Activated T-cell treated with anti-CD3 and anti-CD28 coated beads for 1 hour (primary cell): ENCODE measurements around the gene TNPO2.

Source experiments
- DNase-seq: peaks from one replicate; pipeline ENCODE4 v3.0.0-alpha.2; 2020; ENCODE audit warnings: low read depth

TNPO2 gene

DNA sequence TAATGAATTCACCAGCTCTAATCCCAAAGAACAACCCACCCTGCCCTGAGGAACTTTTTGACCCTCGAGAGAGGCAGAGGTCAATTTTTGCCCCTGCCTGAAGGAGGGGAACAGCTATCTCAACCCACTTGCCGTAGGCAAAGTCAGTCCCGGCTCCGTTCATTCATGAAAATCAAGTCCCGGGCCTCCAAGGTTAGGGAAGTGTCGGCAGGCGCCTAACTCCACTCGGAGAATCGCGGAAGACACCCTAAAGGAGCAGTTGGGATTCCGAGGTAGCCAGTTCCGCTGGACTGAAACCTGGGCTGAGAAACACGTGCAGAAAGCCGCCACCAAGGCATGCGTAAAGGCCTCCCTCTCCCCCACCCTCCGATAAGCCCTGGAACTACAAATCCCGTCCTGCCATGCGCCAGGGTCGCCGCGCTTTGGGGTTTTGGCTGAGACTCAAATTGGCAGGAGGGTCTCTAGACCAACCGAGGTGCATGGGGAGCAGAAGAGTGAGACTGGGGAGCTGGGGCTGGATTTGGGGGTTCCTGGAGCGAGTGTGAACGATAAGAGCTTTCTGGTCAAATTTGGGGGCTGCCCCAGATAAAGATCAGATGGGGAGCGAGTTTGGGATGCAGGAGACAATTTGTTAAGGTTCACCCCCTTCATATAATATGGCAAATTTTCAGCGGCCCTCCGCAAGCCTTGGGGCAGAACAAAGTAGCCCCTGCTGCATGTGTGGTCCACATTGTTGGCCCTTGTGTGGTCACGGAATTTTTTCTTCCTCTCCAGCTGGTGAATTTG lies at the start of gene TNPO2:
TNPO2 (minus strand) TSS at position 292 of the 786 bp plus-strand sequence. CDS start 2,955 bp downstream, outside the sequence.
- peak; percentile 52 for DNase-seq

DNA sequence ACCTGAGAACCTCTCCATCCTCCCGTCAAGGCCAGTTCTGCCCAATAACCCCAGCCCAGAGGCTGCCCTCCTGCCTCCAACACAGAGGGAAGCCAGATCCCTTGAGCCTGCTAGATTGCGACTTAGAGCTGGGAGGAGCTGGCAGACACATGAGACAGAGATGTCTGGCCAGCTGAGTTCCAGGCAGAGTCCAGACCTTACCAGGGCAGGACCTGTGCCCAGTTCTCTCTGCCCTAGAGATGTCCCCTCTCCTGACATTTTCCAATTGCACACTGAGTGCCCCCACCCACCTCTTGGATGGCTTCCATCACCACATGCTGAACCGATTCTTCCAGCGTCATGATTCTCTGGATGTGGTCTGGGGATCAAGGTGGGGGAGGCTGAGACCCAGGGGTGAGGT lies 48.6 kb upstream of the TNPO2 start:
- DNase-seq, result no peak

DNA sequence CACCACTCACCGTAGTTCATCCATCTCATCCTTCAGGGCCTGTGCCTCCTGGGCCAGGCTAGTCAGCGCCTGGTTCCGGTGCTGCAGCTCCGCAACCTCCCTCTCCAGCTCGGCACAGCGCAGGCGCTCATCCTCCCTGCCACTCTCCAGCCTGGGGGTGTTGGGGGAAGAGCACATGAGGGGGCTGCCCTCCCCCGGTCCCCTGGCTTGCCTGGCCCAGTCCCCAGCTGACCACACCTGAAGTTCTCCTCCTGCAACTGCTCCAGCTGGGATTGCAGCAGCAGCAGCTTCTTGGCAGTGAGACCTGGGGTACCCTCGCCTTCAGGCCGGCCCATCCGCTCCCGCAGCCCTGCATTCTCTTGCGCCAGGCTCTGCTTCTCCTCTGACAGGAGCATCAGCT lies 47.2 kb upstream of the TNPO2 start:
- DNase-seq, result no peak

DNA sequence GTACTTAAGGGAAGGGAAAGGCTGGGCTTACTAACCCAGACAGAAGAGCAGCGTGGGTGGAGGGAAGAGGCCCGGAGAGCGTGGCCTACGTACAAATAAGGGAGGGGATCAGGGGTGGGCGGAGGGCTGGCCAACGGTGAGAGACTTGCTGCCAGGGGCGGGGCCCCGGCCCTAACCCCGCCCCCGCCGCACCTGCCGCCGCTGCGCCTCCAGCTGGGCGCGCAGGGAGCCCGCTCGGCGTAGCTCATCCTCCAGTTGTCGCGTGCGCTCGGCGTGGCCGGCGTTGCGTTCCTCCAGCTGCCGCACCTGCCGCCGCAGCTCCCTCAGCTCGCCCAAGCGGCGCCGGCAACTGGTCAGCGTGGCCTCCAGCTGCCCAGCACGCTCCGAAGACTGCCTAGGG lies 46.0 kb upstream of the TNPO2 start:
- no peak for DNase-seq

DNA sequence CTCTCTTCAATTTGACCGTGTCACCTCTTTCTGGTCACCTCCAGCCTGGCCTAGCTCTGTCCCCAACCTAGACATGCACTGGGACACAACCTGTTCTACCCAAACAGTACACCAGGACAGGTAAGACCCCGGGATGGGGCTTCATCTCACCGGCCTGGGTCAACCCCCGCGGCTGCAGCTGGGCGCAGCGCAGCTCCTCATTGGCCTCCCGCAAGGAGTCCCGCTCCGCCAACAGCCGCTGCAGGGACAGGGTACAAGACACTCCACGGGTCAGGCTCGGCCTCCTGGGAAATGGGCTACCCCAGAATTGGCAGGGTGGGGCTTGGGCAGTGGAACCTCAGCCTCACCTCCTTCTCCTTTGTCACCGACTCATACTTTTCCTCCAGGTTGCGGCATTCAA lies 43.9 kb upstream of the TNPO2 start:
- DNase-seq, result no peak

DNA sequence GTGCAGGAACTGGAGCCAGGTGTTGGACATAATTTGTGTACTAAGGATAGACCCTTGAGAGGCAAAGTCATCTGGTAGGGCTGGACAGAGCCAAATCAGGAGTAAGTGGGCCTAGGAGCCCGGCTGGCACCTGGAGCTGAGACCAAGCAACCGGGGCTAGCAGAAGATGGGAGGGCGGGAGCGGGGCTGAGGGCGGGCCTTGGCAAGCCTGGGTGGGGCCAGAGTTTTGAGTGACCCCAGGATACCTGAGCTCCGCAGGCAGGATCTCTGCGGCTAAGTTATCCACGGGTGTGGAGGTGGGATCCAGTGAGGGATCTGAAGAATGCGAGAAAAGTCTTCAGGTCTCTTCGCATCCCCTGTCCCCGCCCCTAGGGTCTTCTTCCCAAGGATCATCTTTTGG lies 43.4 kb upstream of the TNPO2 start:
- DNase-seq, result no peak

DNA sequence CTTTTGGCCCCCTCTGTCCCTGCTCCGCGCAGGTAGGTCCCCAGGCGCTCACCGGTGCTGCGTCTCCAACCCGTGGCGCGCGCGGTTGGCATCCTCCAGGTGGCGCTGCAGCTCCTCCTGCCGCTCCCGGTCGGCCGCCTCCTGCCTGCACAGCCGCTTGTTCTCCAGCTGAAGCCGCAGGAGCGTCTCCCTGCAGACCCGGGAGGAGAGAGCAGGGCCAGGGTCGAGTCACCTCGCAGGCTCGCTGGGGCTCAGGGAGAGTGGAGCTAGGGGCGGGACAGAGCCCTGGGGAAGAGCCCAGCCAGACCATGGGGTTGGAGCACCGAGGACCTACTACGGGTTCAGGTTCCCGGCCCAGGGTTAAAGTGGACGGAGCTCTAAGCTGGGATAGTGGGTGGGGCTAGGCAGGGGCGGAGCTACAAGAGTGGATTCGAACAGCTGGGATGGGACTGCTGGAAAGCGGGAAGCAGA lies 42.4 kb upstream of the TNPO2 start:
- peak; percentile 65 for DNase-seq

DNA sequence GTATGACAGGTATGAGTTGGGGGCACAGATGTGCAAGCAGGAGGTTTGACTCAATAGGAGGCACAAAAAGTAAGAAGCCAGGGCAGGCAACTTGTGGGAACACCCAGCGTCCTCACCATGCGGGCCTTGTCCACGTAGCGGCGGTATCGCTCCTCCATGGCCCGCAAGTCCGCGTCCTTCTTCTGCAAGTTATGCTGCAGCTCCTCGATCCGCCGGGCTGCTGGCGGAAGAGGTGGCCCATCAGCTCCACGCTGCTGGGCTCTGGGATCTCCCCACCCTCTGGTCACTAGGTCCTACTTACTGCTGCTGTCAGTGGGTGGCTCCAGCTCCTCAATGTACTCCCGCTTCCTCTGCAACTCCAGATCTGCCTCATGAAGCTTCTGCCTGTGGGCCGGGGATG lies 41.0 kb upstream of the TNPO2 start:
- DNase-seq, result no peak

DNA sequence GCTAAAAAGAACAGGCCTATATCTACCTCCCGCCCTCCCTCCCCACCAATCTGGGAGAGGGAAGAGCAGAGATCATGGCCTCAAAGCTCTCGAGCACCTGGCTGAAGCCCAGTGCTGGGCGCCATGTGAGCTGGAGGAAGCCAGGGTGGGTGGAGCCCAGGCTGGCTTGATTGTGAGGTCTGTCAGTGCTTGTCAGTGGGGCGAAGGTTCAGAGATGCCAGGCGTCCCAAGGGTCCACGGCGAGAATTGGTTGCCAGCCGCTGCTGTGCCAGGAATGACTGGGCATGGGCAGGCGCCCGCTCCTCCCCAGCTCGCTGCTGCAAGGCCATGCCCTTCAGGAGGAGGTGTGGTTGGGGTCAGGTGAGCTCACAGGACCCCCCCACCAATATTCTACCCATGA lies 39.4 kb upstream of the TNPO2 start:
- no peak for DNase-seq

DNA sequence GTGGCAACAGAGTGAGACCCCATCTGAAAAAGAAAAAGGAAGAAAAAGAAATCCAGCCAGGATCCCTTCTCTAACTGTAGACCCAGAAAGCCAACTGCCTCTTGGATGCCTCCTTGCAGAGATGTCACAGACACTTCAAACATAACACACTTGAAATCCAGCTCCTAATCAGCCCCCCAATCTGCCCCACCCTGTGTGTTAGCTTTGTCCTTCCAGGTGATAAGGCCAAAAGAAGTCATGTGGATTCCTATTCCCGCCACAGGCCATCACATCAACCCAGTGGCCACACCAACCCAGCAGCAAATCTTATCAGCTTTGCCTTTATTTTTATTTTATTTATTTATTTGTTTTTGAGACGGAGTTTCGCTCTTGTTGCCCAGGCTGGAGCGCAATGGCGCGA lies 36.0 kb upstream of the TNPO2 start:
- DNase-seq, result no peak

DNA sequence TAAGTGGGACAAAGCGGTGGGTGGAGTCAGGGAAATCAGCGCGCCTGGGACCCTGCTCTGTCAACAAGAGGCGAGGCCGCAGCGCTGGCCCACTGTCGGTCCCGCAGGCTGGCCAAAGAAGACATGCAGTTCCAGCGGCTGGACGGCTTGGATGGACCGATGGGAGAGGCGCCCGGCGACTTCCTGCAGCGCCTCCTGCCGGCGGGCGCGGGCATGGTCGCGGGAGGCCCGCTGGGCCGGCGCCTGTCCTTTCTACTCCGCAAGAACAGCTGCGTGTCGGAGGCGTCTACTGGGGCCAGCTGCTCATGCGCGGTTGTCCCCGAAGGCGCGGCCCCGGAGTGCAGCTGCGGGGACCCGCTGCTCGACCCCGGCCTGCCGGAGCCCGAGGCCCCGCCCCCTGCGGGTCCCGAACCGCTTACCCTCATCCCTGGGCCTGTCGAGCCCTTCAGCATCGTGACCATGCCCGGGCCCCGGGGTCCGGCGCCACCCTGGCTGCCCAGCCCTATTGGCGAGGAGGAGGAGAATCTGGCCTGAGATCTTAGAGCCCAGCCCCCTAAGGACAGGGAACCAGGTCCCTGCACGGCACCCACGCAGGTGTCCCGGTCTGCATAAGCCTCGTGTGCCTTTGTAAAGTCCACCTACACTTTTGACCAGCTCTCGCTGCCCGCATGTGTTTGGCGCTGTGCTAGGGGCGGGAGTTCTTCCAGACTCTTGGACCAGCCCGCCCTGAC lies 34.0 kb upstream of the TNPO2 start:
- DNase-seq, result peak; percentile 47

DNA sequence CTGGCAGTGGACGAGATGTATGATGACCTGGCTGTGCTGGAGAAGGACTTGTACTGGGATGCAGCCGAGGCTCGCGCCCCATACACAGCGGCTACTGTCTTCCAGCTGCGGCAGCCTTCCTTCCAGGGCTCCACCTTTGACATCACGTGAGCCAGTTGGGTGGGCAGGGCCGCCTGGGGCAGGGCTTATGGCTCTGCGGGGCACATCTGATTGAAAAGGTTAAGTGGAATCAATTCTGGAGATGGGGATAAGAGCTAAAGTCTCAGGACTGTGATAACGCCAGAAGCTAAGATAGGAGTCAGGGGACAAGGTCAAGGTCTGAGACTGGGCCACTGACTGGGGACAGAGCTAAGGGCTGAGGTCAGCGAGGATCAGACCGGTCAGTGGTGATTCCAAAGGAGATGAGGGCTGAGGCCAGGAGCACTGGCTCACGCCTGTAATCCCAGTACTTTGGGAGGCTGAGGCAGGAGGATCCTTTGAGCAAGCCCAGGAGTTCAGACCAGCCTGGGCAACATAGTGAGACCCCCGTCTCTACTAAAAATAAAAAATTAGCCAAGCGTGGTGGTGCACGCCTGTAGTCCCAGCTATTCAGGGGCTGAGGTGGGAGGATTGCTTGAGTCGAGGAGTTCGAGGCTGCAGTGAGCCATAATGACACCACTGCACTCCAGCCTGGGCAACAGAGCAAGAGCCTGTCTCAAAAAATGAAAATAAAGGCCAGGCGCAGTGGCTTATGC lies 32.6 kb upstream of the TNPO2 start:
- DNase-seq, result no peak

DNA sequence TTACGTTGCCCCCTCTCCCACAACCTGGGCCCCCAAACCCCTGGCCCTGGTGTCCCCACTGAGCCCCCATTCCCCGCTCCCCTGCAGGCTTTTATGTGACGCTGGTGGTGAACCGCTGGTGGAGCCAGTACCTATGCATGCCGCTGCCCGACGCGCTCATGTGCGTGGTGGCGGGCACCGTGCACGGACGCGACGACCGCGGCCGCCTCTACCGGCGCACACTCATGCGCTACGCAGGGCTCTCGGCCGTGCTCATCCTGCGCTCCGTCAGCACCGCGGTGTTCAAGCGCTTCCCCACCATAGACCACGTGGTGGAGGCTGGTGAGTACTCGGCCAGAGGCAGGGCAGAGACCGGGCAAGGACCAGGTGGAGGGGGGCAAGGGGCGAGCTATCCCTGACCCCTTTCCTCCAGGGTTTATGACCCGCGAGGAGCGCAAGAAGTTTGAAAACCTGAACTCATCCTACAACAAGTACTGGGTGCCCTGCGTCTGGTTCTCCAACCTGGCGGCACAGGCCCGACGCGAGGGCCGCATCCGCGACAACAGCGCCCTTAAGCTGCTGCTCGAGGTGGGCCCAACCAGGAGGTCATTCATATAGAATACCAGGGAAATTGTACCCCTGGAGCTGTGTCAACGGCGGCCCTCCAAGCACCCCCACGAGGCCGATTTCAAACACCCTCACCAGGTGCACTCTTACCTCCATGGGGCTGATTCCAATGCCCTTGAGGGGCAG lies 30.9 kb upstream of the TNPO2 start:
- no peak for DNase-seq

DNA sequence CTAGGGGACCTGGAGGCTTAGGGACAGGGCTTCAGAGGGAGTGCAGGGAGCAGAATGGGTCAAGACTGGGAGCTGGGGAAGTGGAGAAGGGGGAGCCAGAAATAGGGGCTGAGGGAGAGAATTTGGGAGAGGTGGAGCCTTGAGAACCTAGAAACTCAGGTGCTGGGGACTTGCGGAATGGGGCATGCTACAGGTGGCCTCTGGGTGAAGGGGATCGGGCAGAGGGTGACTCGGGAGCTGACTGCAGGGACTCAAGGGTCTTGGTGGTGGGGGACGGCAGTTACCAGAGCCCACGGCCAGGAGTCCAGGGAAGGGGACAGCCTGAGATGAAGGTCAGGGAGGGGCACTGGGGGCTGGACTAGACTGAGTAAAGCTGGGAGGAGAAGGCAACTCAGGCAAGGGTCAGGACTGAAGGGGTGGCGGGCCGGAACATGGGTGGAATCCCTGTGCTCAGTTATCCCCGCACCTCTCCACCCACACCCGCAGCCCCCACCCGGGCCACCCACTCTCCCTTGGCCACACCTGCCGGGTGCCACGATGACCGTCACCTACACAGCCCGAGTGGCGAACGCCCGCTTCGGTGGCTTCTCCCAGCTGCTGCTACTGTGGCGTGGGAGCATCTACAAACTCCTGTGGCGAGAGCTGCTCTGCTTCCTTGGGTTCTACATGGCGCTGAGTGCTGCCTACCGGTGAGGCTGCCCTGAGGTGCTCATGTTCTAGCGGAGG lies 28.5 kb upstream of the TNPO2 start:
- no peak for DNase-seq

DNA sequence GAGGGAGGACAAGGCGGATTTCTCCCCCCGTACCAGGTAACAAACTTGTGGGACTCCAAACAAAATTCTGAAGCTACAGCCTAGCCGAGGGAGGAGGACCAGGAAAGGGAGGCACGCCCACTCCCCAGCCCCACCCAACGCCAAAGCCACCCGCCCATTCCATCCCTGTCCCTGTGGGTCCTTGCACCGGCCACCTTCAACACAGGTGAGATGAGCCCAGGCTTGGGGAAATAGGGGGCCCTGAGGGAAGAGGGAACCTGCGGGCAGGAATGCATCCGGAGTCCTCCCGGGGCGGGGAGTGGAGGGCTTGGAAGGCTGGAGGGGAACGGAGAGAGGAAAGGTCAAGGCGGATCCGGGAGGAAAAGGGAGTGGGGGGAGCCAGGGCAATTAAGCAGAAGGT lies 27.9 kb upstream of the TNPO2 start, which contains the start of gene BEST2:
BEST2 (plus strand) TSS at position 157 of the 400 bp plus-strand sequence. CDS start 802 bp downstream, outside the sequence.
- DNase-seq, result no peak

DNA sequence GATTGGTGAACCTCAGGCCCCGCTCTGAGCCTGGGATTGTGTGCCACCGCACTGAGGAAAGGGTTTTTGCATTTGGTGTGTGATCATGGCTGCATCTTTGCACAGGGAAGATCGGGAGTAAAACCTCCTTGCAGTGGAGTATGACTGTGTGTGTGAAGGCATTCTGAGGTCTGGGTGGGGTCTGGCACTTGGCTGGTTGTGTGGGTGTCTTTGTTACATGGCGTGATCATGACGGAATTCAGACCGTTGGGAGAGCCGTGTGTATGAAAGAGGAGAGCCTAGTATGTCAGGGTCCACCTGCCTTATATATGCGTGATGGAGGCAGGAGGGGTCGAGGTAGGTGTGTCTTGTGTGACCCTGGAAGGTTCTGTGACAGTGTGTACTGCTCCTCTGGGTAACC lies 27.1 kb upstream of the TNPO2 start:
- DNase-seq, result no peak

DNA sequence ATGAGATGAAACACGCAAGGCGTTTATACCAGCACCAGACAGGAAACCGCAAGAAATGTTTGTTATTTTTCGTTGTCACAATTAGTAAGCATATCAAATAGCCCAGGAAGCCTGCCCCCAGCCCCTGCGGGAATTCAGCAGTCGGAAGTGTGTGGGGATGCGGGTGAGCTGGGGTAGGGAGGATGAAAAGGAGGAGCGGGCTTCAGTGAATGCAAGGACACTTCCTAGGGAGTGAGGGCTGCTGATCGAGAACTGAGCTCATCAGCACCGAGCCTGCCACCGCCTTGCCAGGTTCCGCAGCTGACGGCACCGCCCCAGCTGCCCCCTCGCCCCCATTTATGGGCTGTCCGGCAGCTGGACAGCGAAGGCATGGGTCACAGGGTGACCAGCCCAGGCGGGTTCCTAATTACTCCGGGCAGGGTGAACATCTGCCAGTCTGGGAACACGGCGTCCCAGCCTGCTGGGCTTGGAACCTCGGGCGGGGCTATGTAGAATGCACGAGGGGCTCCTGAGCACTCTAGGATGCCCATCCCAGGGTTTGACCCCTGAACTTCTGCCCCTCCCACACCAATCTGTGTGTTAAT lies 26.3 kb upstream of the TNPO2 start:
- DNase-seq, result no peak

DNA sequence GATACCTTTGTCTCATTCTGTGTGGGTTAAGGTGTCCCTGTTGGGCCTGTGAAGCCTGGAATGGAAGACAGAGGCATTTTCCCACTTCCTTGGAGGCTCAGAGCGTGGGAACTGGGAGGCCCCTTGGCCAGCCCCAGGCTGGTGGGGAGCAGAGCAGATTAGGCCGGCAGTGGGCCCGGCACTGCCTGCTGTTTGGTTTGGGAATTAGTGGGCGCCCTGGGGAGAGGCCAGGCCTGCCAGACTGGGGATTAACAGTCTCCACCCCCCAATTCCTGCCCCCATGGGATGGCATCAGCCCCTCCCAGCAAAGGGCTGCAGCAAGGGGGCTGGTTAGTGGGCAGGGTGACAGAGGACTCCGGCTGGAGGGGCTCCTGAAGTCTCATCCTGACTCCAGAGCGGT lies 24.8 kb upstream of the TNPO2 start:
- DNase-seq, result no peak

DNA sequence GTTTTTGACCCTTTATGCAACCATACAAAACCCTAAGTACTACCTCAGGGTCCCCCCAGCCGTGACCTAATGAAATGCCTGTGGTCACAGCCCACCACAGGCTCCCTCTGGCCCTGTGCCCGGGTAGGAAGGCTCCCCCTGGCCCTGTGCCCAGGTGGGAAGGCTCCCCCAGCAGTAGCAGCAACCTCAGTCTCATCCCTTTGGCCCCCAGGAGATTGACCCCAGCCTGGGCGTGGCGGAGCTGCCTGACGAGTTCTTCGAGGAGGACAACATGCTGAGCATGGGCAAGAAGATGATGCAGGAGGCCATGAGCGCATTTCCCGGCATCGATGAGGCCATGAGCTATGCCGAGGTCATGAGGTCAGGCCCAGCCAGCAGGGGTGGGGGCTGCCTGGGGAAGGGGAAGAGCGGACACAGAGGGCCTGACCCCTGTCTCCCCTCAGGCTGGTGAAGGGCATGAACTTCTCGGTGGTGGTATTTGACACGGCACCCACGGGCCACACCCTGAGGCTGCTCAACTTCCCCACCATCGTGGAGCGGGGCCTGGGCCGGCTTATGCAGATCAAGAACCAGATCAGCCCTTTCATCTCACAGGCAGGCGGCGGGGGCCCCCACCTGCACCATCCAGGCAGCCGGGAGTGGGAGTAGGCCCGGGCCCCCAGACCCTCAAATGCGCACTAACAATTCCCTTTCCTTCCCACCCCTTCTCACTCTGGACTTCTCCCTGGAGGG lies 21.6 kb upstream of the TNPO2 start:
- no peak for DNase-seq

DNA sequence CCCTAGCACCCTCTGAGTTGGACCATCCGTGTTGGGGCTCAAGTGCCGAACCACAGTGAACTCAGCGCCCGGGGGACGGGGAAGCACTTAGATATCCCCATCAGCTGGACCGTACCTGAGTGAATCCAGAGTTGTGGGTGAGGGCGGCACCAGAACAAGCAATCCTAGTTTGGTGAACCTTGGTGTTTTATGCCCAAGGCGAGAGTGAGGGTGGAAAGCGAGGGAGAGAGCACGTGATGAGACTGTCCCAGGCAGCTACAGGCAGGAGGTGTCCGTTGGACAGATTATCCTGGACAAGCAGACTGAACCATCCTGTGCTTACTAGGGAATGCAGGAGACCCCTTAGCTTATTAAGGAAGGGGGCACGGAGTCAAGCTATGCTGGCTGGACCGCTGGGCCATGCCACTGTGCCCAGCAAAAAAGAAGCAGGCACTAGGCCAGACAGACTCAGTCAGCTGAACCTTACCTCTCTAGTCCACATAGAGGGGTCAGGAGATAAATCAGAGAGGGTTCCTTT lies 14.2 kb upstream of the TNPO2 start:
- no peak for DNase-seq
